Measurements from ENCODE around the gene CTNNA2. TPM values are rescaled to one million over a fixed set of nuclear protein-coding genes. Genes with fewer than 3 reads are reported as not detected.

CTNNA2 gene
- total and polyA plus RNA-seq, 9 of the 15 experiments (the other 6 are each of a cell fraction or from before 2014, with no cell fraction given), result 0.03 to 0.40 (median 0.15) TPM

DNA sequence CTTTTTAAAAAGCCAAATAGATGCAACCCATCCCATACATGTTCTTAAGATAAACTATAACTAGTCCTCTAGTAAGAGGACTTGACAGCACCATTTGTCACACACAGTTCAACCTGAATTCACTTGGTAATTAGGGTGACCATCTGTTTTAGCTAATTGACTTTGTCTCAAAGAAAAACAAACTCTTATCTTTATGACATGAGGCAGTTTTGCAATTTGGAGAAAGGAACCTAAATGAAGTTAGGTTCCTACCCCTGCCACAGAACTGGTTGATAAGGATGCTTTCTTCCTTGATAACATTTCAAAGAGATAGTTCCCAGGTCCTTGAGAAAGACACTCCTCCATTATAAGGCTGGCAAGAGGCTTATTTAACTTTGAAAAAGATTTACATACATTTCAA, 849.1 kb downstream of the CTNNA2 start (continued):
- TF ChIP-seq KDM5B (IDR thresholded peaks at IDR 0.05; ENCODE audit: insufficient replicate concordance, low read depth, low read length), result no peak
- peak; percentile 95; the same call in 1 of the 2 replicates for TF ChIP-seq BRCA1 (IDR thresholded peaks at IDR 0.05)
- no peak for TF ChIP-seq BRCA1 (CRISPR knock-in tag; IDR thresholded peaks at IDR 0.05)
- peak; percentile 50; the same call in 1 of the 2 replicates for TF ChIP-seq SMARCE1 (IDR thresholded peaks at IDR 0.05)
- TF ChIP-seq ZBTB5 (IDR thresholded peaks at IDR 0.05), result no peak
- TF ChIP-seq MYBL2 (IDR thresholded peaks at IDR 0.05; ENCODE audit: low read depth), result no peak
- no peak for TF ChIP-seq MYBL2 (CRISPR knock-in tag; IDR thresholded peaks at IDR 0.05; ENCODE audit: borderline replicate concordance)
- TF ChIP-seq, protein P1, sequence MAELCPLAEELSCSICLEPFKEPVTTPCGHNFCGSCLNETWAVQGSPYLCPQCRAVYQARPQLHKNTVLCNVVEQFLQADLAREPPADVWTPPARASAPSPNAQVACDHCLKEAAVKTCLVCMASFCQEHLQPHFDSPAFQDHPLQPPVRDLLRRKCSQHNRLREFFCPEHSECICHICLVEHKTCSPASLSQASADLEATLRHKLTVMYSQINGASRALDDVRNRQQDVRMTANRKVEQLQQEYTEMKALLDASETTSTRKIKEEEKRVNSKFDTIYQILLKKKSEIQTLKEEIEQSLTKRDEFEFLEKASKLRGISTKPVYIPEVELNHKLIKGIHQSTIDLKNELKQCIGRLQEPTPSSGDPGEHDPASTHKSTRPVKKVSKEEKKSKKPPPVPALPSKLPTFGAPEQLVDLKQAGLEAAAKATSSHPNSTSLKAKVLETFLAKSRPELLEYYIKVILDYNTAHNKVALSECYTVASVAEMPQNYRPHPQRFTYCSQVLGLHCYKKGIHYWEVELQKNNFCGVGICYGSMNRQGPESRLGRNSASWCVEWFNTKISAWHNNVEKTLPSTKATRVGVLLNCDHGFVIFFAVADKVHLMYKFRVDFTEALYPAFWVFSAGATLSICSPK (IDR thresholded peaks at IDR 0.05; ENCODE audit: borderline replicate concordance), result no peak
- no peak for TF ChIP-seq ZNF232 (CRISPR knock-in tag; IDR thresholded peaks at IDR 0.05)
- no peak for TF ChIP-seq RBFOX2 (IDR thresholded peaks at IDR 0.05; ENCODE audit: low read depth, low read length)
- no peak for TF ChIP-seq POLR3A (IDR thresholded peaks at IDR 0.05; ENCODE audit: borderline replicate concordance, extremely low read depth, insufficient read depth, insufficient read length)
- TF ChIP-seq, protein P2, sequence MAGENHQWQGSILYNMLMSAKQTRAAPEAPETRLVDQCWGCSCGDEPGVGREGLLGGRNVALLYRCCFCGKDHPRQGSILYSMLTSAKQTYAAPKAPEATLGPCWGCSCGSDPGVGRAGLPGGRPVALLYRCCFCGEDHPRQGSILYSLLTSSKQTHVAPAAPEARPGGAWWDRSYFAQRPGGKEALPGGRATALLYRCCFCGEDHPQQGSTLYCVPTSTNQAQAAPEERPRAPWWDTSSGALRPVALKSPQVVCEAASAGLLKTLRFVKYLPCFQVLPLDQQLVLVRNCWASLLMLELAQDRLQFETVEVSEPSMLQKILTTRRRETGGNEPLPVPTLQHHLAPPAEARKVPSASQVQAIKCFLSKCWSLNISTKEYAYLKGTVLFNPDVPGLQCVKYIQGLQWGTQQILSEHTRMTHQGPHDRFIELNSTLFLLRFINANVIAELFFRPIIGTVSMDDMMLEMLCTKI (IDR thresholded peaks at IDR 0.05; ENCODE audit: partially characterized antibody), result no peak
- no peak for TF ChIP-seq ZHX1 (conservative IDR thresholded peaks at IDR 0.05; ENCODE audit: low read length)
- TF ChIP-seq CCAR2 (IDR thresholded peaks at IDR 0.05; ENCODE audit: low read depth, low read length), result no peak
- no peak for TF ChIP-seq ZKSCAN8 (CRISPR knock-in tag; IDR thresholded peaks at IDR 0.05)
- TF ChIP-seq HMG20B (CRISPR knock-in tag; IDR thresholded peaks at IDR 0.05), result no peak
- TF ChIP-seq FOSL1 (tag; conservative IDR thresholded peaks at IDR 0.05), result no peak
- peak in 1 of 2 experiments; percentile 47; a peak in 1 of 4 replicates for TF ChIP-seq KDM1A (IDR thresholded peaks at IDR 0.05)
- TF ChIP-seq KDM4B (IDR thresholded peaks at IDR 0.05; ENCODE audit: borderline replicate concordance in 2 of 2, low read depth in 1 of 2), result no peak
- TF ChIP-seq E2F6 (IDR thresholded peaks at IDR 0.05; ENCODE audit: borderline replicate concordance in 1 of 2, extremely low read depth in 1 of 2, insufficient read depth in 1 of 2, insufficient read length in 1 of 2, low read depth in 1 of 2, low read length in 1 of 2, poor library complexity in 1 of 2, severe bottlenecking in 1 of 2), result no peak

Data from K562 (cell line).